K562 (cell line): ENCODE results near the gene PRR11. TPM values are rescaled to one million over a fixed set of nuclear protein-coding genes. Genes with fewer than 3 reads are reported as not detected.

Experiments used
- BHLHE40 ChIP-seq: IDR thresholded peaks from 2 replicates; pipeline ENCODE4 v1.6.1; 2011; ENCODE audit warnings: low read length, improper control_type of control experiment
- BRD4 ChIP-seq: fragments of 200-600 bp; sonication (generic); IDR thresholded peaks from 2 replicates; pipeline ENCODE4 v1.6.1; 2017; ENCODE audit warnings: inconsistent platforms
- BRD9 ChIP-seq: fragments of 450-650 bp; IDR thresholded peaks from 2 replicates; pipeline ENCODE4 v1.6.1; 2018; ENCODE audit warnings: low read depth; ENCODE audit not compliant: partially characterized antibody
- EZH2 ChIP-seq: IDR thresholded peaks from 2 replicates; pipeline ENCODE4 v1.6.1; 2012; ENCODE audit warnings: low read depth, mild to moderate bottlenecking, inconsistent platforms, low read length, borderline replicate concordance
- FUS ChIP-seq: fragments of 200-400 bp; formaldehyde crosslinking; optimal IDR thresholded peaks from 2 replicates; pipeline ENCODE3; 2017; ENCODE audit warnings: low read depth, low read length
- HDAC8 ChIP-seq: fragments of 450-650 bp; IDR thresholded peaks from 2 replicates; pipeline ENCODE4 v1.6.1; 2016; ENCODE audit warnings: mild to moderate bottlenecking, missing genetic modification characterization, moderate library complexity, missing compliant biosample characterization
- IFI16 ChIP-seq: fragments of 250-450 bp; sonication (Bioruptor Pico); IDR thresholded peaks from 2 replicates; pipeline ENCODE4 v2.1.2; 2022; ENCODE audit warnings: mild to moderate bottlenecking, inconsistent platforms
- ILF3 ChIP-seq: fragments of 450-650 bp; IDR thresholded peaks from 2 replicates; pipeline ENCODE4 v1.6.1; 2018; ENCODE audit warnings: antibody characterized with exemption, mild to moderate bottlenecking, moderate library complexity, borderline replicate concordance
- KDM4B ChIP-seq, 2 experiments: fragments of 450-650 bp in 1 of 2; sonication (generic) in 1 of 2; IDR thresholded peaks; 2 replicates each; pipeline ENCODE4 v1.6.1; 2016 to 2017; ENCODE audit warnings: borderline replicate concordance in 2 of 2, antibody characterized with exemption in 1 of 2, low read depth in 1 of 2, mild to moderate bottlenecking in 1 of 2
- MYC ChIP-seq, 2 experiments: fragments of 250-450 bp in 1 of 2; sonication (Bioruptor Pico) in 1 of 2; IDR thresholded peaks; 2 replicates each; pipeline versions ENCODE4 v1.5.1 to v1.6.1; 2012 to 2021; ENCODE audit warnings: low read depth in 2 of 2, borderline replicate concordance in 1 of 2, improper control_type of control experiment in 1 of 2, low read length in 1 of 2, mild to moderate bottlenecking in 1 of 2, moderate library complexity in 1 of 2
- NBN ChIP-seq: fragments of 450-650 bp; IDR thresholded peaks from 2 replicates; pipeline ENCODE4 v1.6.1; 2016; ENCODE audit warnings: low read depth, mild to moderate bottlenecking
- NEUROD1 ChIP-seq: fragments of 150-350 bp; IDR thresholded peaks from 2 replicates; pipeline ENCODE4 v1.6.1; 2014; ENCODE audit warnings: borderline replicate concordance, low read length, low read depth; ENCODE audit not compliant: partially characterized antibody
- PATZ1 ChIP-seq: fragments of 250-450 bp; sonication (Bioruptor Pico); IDR thresholded peaks from 2 replicates; pipeline ENCODE4 v1.5.0; 2020; ENCODE audit warnings: mild to moderate bottlenecking, borderline replicate concordance
- PHF20 ChIP-seq: fragments of 450-650 bp; IDR thresholded peaks from 2 replicates; pipeline ENCODE4 v1.6.1; 2018; ENCODE audit not compliant: partially characterized antibody
- STAG1 ChIP-seq: sonication (generic); formaldehyde crosslinking; IDR thresholded peaks from 2 replicates; pipeline ENCODE4 v1.5.0; 2020; ENCODE audit warnings: missing genetic modification reagents, borderline replicate concordance
- STAT5A ChIP-seq: IDR thresholded peaks from 2 replicates; pipeline ENCODE4 v1.6.1; 2012; ENCODE audit warnings: low read length, inconsistent platforms, borderline replicate concordance
- TSHZ1 ChIP-seq: fragments of 250-450 bp; sonication (Bioruptor Pico); IDR thresholded peaks from 2 replicates; pipeline ENCODE4 v1.4.0; 2020; ENCODE audit warnings: mild to moderate bottlenecking, moderate library complexity
- WHSC1 ChIP-seq: IDR thresholded peaks from one replicate; pipeline ENCODE4 v1.6.1; 2012; ENCODE audit warnings: low read length, control low read depth, inconsistent platforms
- ZBTB12 ChIP-seq: fragments of 250-450 bp; sonication (Bioruptor Pico); IDR thresholded peaks from 2 replicates; pipeline ENCODE4 v1.4.0; 2020
- ZEB2 ChIP-seq: fragments of 450-650 bp; IDR thresholded peaks from 2 replicates; pipeline ENCODE4 v1.6.1; 2016
- ZFPM2 ChIP-seq: fragments of 250-450 bp; sonication (Bioruptor Pico); IDR thresholded peaks from 2 replicates; pipeline ENCODE4 v1.5.1; 2022; ENCODE audit warnings: mild to moderate bottlenecking
- ZNF133 ChIP-seq: fragments of 250-450 bp; sonication (Bioruptor Pico); IDR thresholded peaks from 2 replicates; pipeline ENCODE4 v1.4.0; 2020; ENCODE audit warnings: mild to moderate bottlenecking
- ZNF23 ChIP-seq: fragments of 250-450 bp; sonication (Bioruptor Pico); IDR thresholded peaks from 2 replicates; pipeline ENCODE4 v1.4.0; 2020; ENCODE audit warnings: mild to moderate bottlenecking
- polyA plus RNA-seq, 8 experiments: library from polyadenylated mRNA; depleted of rRNA in 4 of 8; stranded (reverse) in 5 of 8; unstranded in 3 of 8; fragments of >200 nt; fragmentation: Nextera tagmentation in 2 of 8; fragmentation: Illumina TruSeq in 1 of 8; extraction: Ambion mirVana in 2 of 8; extraction: Trizol in 1 of 8; gene quantifications; 2 replicates each; pipeline versions ENCODE4 v1.2.1 to v1.2.3, GENCODE V29; 2011 to 2014; ENCODE audit warnings: inconsistent platforms in 1 of 8, missing spikeins in 1 of 8
- total RNA-seq, 7 experiments: library from RNA; depleted of rRNA in 6 of 7; stranded (reverse); fragments of >200 nt in 6 of 7; fragmentation: Illumina TruSeq in 2 of 7; extraction: Trizol in 2 of 7; gene quantifications; 2 replicates each; pipeline versions ENCODE4 v1.2.1 to v1.2.3, GENCODE V29; 2011 to 2021; ENCODE audit warnings: low replicate concordance in 1 of 7

Gene PRR11
- total and polyA plus RNA-seq, 9 of the 15 experiments (the other 6 are each of a cell fraction or from before 2014, with no cell fraction given) = 13.3 to 75.2 (median 46.4) TPM

GRCh38 chr17:59155439-59156177, at the start of gene PRR11 (continued):
- no peak for TF ChIP-seq KDM4B (IDR thresholded peaks at IDR 0.05; ENCODE audit: borderline replicate concordance in 2 of 2, low read depth in 1 of 2)
- TF ChIP-seq ILF3 = no peak
- TF ChIP-seq PATZ1 = no peak
- no peak for TF ChIP-seq HDAC8 (tag)
- no peak for TF ChIP-seq ZNF133
- TF ChIP-seq ZFPM2 (CRISPR knock-in tag) = no peak
- no peak for TF ChIP-seq STAG1 (CRISPR knock-in tag)
- no peak for TF ChIP-seq ZBTB12 (CRISPR knock-in tag)
- no peak for TF ChIP-seq STAT5A
- TF ChIP-seq PHF20 = no peak
- no peak for TF ChIP-seq TSHZ1 (CRISPR knock-in tag)
- no peak for TF ChIP-seq ZEB2
- TF ChIP-seq EZH2 = no peak
- peak; percentile 40; the same call in 1 of the 2 replicates for TF ChIP-seq BHLHE40
- no peak; the same call in 1 of the 2 replicates for TF ChIP-seq MYC (IDR thresholded peaks at IDR 0.05; ENCODE audit: low read depth, low read length)
- TF ChIP-seq MYC (CRISPR knock-in tag; IDR thresholded peaks at IDR 0.05; ENCODE audit: borderline replicate concordance, low read depth) = no peak
- TF ChIP-seq WHSC1 = no peak
- TF ChIP-seq ZNF23 (CRISPR knock-in tag) = no peak
- peak; percentile 72 for TF ChIP-seq NEUROD1
- no peak for TF ChIP-seq BRD9
- peak; percentile 89; the same call in 1 of the 2 replicates for TF ChIP-seq NBN
- TF ChIP-seq IFI16 = no peak
- no peak for TF ChIP-seq BRD4
- no peak for TF ChIP-seq FUS
